ENCODE results near the gene SPCS3. TPM values are rescaled to one million over a fixed set of nuclear protein-coding genes. Genes with fewer than 3 reads are reported as not detected.
"Not testable (repeated sequence)": the region's sequence is repeated elsewhere in the genome, so short reads cannot be mapped to it uniquely, and the experiment has no call there.

The SPCS3 gene
- total RNA-seq, 2 donors from 2014 or later: 79.1 to 87.2 TPM

DNA sequence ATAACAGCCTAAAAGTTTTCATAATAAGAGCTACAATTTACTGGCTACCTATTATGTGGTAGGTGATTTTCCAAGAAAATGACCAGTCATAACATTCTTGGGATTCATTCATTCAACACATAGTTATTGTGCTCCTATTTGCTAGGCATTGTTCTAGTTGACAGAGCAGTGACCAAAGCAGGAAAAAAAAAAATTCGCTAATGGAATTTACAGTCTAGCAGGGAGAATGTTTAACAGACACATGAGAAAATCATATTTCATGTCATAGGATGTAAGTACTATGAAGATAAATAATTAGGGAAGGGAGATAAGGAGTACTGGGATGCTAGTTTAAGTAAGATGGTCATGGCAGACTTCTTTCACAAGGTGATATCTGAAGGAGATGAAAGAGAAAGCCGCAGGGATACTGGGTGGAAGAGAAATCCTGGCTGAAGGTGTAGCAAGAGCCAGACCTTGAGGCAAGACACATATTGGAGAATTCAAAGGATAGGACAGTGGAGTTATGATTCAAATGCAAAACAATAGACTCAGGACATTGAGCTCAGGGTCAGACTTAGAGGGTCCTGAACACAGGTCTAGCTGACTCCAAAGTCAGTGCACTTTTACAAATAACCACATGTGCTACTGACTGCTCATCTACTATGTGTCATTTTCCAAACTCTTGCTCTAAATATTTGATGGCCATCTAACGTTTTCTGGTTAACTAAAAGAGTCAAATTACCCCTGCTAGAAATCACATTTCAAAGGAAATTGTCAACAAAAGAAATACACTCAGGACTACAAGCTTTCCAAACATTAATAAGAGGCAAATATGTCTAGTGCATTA is 20.4 kb downstream of the SPCS3 start:
- no peaks in the 10 kb centered on the region for H3K27me3 ChIP-seq
- TF ChIP-seq POLR2A (IDR thresholded peaks at IDR 0.05): no peak
- TF ChIP-seq, protein P1, sequence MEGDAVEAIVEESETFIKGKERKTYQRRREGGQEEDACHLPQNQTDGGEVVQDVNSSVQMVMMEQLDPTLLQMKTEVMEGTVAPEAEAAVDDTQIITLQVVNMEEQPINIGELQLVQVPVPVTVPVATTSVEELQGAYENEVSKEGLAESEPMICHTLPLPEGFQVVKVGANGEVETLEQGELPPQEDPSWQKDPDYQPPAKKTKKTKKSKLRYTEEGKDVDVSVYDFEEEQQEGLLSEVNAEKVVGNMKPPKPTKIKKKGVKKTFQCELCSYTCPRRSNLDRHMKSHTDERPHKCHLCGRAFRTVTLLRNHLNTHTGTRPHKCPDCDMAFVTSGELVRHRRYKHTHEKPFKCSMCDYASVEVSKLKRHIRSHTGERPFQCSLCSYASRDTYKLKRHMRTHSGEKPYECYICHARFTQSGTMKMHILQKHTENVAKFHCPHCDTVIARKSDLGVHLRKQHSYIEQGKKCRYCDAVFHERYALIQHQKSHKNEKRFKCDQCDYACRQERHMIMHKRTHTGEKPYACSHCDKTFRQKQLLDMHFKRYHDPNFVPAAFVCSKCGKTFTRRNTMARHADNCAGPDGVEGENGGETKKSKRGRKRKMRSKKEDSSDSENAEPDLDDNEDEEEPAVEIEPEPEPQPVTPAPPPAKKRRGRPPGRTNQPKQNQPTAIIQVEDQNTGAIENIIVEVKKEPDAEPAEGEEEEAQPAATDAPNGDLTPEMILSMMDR (IDR thresholded peaks at IDR 0.05): no peak
- WGBS, 2 donors: 14 to 19% methylated on average over 3 of the region's 3 CpGs
- DNase-seq (no peak), ATAC-seq (peak; percentile 21)
- intact Hi-C loops (cut with DNase I): no loop called here
- no peaks in the 10 kb centered on the region for H3K36me3 ChIP-seq (replicated peaks in 1 of 2; ENCODE audit: insufficient read depth in 1 of 2, low read depth in 2 of 2)
- H3K9me3 ChIP-seq: peaks cover 0 to 13% (median 0%) of the 10 kb centered on the region in 3 donors
- no peak overlapping the region for H3K4me3 ChIP-seq
- no peak overlapping the region for H3K27ac ChIP-seq
- no peaks in the 10 kb centered on the region for H3K4me1 ChIP-seq

DNA sequence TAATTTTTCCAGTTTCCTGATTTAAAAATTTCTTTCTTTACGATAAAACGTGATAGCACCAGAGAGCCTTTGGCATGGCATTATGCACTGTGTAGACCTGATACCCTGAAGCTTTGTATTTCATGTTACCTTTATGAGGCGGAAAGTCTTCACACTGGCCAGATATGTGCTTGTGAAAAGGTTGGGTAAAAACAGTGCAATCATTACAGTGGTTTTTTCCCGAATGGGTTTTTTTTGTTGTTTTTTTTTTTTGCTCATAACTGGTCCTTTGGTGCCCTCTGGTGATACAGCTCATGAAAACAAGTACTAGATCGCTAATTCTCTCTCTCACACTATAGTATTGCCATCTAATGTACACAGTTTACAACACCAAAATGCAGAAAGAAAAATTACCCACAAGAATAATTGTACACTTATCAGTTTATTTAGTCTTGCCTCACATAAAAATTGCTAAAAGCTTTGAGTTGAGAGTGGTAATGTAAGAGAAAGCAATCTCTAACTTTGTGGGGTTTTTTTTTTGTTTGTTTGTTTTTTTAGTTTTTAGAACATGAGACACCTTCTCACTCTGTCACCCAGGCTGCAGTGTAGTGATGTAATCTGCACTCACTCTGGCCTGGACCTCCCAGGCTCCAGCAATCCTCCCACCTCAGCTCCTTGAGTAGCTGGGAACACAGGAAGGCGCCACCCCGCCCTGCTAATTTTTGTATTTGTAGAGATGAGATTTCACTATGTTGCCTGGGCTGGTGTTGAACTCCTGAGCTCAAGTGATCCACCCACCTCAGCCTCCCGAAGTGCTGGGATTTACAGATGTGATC is 21.3 kb downstream of the SPCS3 start:
- Histone ChIP-seq H3K4me3 (no peak overlapping the region), H3K27ac (no peak overlapping the region), H3K27me3 (no peaks in the 10 kb centered on the region), H3K4me1 (no peaks in the 10 kb centered on the region), H3K36me3 (replicated peaks in 1 of 2; ENCODE audit: insufficient read depth in 1 of 2, low read depth in 2 of 2) (no peaks in the 10 kb centered on the region), H3K9me3 (peaks cover 0 to 13% (median 0%) of the 10 kb centered on the region in 3 donors)
- intact Hi-C loops (cut with DNase I): no loop called here
- peak; percentile 53 for ATAC-seq
- 38 to 41% methylated on average over 8 of the region's 8 CpGs for WGBS, 2 donors
- peak in 1 of 4 donors; percentile 23 for DNase-seq
- TF ChIP-seq, protein P1 (IDR thresholded peaks at IDR 0.05): peak; percentile 17 to 63 (median 40)
- no peak for TF ChIP-seq POLR2A (IDR thresholded peaks at IDR 0.05)

DNA sequence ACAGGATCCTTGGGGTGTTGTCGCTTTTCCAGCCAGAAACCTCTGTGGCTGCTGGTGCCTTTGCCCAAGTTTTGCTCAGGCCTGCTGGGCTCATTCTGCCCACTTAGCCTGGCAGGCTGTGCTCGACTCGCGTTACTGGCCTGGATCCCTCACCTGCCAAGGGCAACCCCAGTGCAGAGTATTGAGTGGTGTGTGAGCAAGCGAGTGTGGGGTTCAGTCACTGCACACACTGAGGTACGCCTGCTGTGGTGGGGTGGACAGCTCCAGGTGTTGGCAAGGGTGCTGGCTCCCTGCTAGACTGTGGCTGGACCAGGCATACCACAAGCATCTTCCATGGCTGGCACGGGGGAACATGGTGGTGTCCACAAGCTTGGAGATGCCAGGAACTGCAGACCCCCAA is 22.6 kb downstream of the SPCS3 start:
- TF ChIP-seq, protein P1 (IDR thresholded peaks at IDR 0.05): no peak
- TF ChIP-seq POLR2A (IDR thresholded peaks at IDR 0.05): no peak
- no peaks in the 10 kb centered on the region for H3K36me3 ChIP-seq (replicated peaks in 1 of 2; ENCODE audit: insufficient read depth in 1 of 2, low read depth in 2 of 2)
- H3K27ac ChIP-seq: no peak overlapping the region
- ATAC-seq (no peak), DNase-seq (no peak)
- 83 to 85% methylated on average over 4 to 7 of the region's 7 CpGs for WGBS, 2 donors
- no peaks in the 10 kb centered on the region for H3K4me1 ChIP-seq
- peaks cover 0 to 13% (median 0%) of the 10 kb centered on the region in 3 donors for H3K9me3 ChIP-seq
- H3K27me3 ChIP-seq: no peaks in the 10 kb centered on the region
- intact Hi-C loops (cut with DNase I): no loop called here
- no peak overlapping the region for H3K4me3 ChIP-seq

DNA sequence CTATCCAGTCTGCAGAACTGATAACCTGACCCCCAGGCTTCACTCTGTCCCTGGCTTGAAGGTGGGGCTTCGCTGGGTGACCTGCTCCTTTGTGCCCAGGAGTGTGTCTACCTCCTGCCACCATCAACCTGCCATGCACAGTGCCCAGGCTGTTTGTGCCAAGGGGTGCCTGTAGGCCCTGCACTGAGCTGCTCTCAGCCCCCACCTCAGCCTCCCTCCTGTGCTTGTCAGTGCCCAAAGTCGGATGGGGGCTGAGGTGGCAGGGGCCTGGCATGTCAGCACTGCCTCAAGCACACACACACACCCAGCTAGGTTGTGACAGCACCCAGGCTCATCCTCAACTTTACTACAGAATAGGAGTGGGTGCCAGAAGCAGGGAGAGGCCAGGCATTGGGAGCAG is 23.5 kb downstream of the SPCS3 start:
- intact Hi-C loops (cut with DNase I): no loop called here
- TF ChIP-seq, protein P1 (IDR thresholded peaks at IDR 0.05): no peak
- no peak for TF ChIP-seq POLR2A (IDR thresholded peaks at IDR 0.05)
- no peak overlapping the region for H3K4me3 ChIP-seq
- ATAC-seq (no peak), DNase-seq (no peak)
- H3K27me3 ChIP-seq: no peaks in the 10 kb centered on the region
- no peaks in the 10 kb centered on the region for H3K36me3 ChIP-seq (replicated peaks in 1 of 2; ENCODE audit: insufficient read depth in 1 of 2, low read depth in 2 of 2)
- no peaks in the 10 kb centered on the region for H3K4me1 ChIP-seq
- H3K27ac ChIP-seq: no peak overlapping the region
- WGBS, 2 donors: 84 to 100% methylated on average over 1 to 2 of the region's 2 CpGs
- H3K9me3 ChIP-seq: peaks cover 0 to 13% (median 0%) of the 10 kb centered on the region in 3 donors

DNA sequence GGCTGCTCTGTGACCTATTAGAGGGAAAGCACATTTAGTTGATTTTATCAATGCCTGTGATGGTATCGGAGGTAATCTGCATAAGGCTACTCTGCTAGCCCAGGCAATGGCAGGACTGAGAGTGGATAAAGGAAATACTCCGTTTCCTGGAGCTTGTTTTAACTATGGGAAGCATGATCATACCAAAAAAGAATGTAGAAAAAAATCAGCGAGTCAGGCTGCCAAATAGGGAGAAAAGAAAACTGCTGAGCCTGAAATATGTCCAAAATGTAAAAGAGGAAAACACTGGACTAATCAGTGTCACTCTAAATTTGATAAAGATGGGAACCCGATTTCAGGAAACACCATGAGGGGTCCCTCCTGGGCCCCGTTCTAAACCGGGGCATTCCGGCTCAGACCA is 25.6 kb downstream of the SPCS3 start:
- H3K4me1 ChIP-seq; H3K27me3 ChIP-seq; DNase-seq; intact Hi-C loops (cut with DNase I); H3K36me3 ChIP-seq (replicated peaks in 1 of 2; ENCODE audit: insufficient read depth in 1 of 2, low read depth in 2 of 2); ATAC-seq; H3K4me3 ChIP-seq; H3K27ac ChIP-seq: not testable (repeated sequence)
- 78 to 81% methylated on average over 7 of the region's 7 CpGs for WGBS, 2 donors
- H3K9me3 ChIP-seq: peaks cover 0 to 13% (median 0%) of the 10 kb centered on the region in 3 donors

DNA sequence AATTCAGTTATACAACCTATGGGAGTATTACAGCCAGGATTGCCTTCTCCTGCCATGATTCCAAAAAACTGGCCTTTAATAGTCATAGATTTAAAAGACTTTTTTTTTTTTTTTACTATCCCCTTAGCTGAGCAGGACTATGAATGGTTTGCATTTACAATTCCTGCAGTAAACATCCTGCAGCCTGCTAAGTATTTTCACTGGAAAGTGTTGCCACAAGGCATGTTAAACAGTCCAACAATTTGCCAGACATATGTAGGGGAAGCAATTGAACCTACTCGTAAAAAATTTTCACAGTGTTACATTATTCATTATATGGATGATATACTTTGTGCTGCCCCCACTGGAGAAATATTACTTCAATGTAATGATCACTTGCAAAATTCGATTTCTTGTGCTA is 27.1 kb downstream of the SPCS3 start:
- H3K9me3 ChIP-seq: peaks cover 0 to 13% (median 0%) of the 10 kb centered on the region in 3 donors
- H3K27me3 ChIP-seq; ATAC-seq; H3K4me1 ChIP-seq; H3K27ac ChIP-seq; DNase-seq; H3K4me3 ChIP-seq; intact Hi-C loops (cut with DNase I); H3K36me3 ChIP-seq (replicated peaks in 1 of 2; ENCODE audit: insufficient read depth in 1 of 2, low read depth in 2 of 2): not testable (repeated sequence)
- WGBS, 2 donors: 45 to 64% methylated on average over 2 of the region's 2 CpGs
